Measurements from ENCODE around the gene LDHAL6A.
A peak's percentile ranks its signal among the peaks of the same experiment; 100 is the strongest.

The LDHAL6A gene

GRCh38 chr11:18491924-18492323 is 36.3 kb downstream of the LDHAL6A start:
- DNase-seq, result no peak

DNA sequence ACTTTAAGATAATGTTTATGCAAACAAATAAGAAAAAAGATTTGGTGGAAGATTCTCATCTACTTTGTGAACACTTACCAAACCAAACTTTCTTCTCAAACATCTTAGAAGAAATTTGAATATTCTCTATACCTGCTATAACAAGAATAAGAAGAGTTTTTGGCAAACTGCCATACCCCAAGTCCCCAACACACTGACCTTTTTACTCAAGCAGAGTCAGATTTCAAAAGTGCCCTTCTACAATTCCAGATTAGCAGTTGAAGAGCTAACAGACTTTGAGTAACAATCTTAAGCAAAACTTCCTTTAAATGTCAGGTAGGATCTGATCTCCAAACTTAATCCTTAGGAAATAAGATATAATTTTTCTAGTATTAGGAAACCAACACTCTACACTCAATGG is 37.2 kb downstream of the LDHAL6A start:
- no peak for DNase-seq

DNA sequence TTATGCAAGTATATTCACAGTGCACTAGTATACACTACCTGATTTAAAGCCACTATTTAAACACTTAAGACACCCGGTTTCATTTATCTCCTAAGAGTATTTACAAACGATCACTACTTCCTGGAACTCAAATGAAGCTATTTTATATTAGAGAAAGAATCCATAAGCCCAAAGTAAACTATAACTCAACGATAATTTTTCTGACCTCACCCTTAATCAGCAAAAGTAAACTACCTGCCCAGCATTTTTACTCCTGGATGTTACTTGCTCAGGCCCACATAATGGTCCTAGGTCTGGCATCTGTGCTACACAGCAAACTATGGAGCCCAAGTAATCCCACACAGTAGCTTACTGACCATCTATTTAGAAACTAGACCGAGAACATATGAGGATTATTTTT is 37.7 kb downstream of the LDHAL6A start:
- no peak for DNase-seq

- DNase-seq, result no peak
Measured at GRCh38 chr11:18495271-18495670, 39.6 kb downstream of the LDHAL6A start.

GRCh38 chr11:18495703-18496102 is 40.0 kb downstream of the LDHAL6A start:
- DNase-seq, result no peak

GRCh38 chr11:18498039-18498438 is 42.4 kb downstream of the LDHAL6A start:
- no peak for DNase-seq

- DNase-seq, result no peak
Measured at GRCh38 chr11:18501629-18502028, 46.0 kb downstream of the LDHAL6A start.

GRCh38 chr11:18502352-18502751 is 46.7 kb downstream of the LDHAL6A start:
- no peak for DNase-seq

- DNase-seq, result no peak
Measured at GRCh38 chr11:18521122-18521521, 65.5 kb downstream of the LDHAL6A start.

DNA sequence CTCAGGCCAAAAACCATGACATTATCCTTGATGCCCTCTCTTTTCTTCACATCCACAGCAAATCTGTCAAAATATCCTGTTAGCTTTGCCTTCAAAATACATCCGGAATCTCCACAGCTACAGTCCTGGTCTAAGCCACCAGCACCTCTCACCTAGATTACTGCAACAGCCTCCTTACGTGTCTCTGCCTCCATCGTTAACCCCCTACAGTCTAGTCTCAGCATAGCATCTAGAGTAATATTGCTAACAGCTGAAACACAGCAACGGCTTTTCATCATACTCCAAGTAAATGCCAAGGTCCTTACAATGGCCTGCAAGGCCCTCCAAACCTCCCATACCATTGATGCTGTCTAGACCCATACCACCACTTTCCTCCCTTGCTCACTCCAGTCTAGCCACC is 66.7 kb downstream of the LDHAL6A start:
- no peak for DNase-seq

GRCh38 chr11:18523084-18523483 is 67.4 kb downstream of the LDHAL6A start:
- no peak for DNase-seq

- DNase-seq, result no peak
Measured at GRCh38 chr11:18524248-18524647, 68.6 kb downstream of the LDHAL6A start.

GRCh38 chr11:18526130-18526520 is 70.5 kb downstream of the LDHAL6A start:
- no peak for DNase-seq

DNA sequence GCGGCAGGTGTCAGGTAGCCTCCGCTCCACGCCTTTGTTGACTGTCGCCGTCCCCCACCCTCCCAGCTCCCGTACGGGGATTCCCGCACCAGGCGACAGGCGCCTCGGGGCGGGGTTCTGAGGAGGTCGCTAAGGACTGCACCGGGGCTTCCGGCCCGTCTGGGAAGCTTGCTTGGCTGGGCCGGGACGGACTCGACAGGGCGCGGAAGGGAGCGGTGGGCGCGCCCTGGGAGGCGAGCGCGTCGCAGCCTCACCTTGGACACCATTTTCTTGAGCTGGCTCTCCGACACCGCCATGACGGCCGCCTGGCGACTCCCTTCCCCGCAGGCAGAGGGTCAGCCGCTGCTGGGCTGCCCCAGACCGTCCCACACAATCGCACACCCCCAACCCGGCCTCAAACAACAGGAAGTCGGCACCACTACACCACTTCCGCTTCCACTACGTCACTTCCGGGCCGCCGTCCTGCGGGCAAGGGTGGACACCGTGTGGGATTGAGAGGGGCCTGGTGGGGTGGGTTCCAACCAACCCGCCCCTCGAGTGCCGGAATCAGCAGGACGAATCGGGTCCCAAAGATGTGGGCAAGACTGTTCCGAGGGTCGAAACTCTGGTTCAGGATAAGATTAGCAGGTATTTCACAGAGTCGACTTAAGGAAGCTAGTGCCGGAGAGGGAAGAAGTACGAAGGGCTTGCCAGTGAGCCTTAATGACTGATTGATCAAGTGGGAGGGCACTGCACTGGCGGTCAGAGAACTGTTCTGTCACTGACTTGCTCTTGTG is 71.1 kb downstream of the LDHAL6A start, which contains the start of gene TSG101:
TSG101 (minus strand) TSS at position 422 of the 776 bp plus-strand sequence; CDS start at position 296, 126 bp downstream.
- DNase-seq, result peak; percentile 87

DNA sequence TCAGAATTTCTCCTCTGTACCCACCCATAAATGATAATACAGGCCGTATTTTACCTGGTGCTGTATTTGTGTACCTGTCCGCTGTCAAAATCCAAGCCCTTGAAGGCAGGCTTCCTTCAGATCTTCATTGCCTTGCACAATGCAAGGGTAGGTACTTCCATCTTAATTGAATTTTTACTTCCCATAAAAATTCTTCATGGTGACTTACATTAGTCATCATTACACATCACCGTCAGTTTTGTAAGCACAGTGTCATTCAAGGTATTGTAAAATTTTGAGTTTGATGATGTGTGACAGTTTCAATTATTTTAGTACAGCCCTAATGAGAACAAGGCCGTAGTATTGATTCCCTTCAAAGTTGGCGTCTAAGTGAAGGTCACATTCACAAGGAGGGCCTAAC is 71.9 kb downstream of the LDHAL6A start:
- DNase-seq, result no peak

All from NCI-H1092 (cell line).